K562 (cell line): ENCODE measurements around the gene PRM3. TPM values are rescaled to one million over a fixed set of nuclear protein-coding genes. Genes with fewer than 3 reads are reported as not detected.
A peak's percentile ranks its signal among the peaks of the same experiment; 100 is the strongest.

Source experiments
- ATAC-seq: fragments of 200-7000 bp; cut with Tn5 transposase; 3 replicates; pipeline ENCODE4 v1.9.1; 2020; ENCODE audit warnings: moderate library complexity
- BruUV-seq: library from RNA; stranded (reverse); fragments of 400-500 nt; replicated peaks from 2 replicates; lab custom pipeline; 2021; lab: Mats Ljungman, UMichigan
- CTCF ChIA-PET: fragments of 300-600 bp; formaldehyde crosslinking; extraction: SDS; loops from one replicate; lab custom pipeline; 2021; ENCODE audit warnings: low intra/inter-chr PET ratio; lab: Yijun Ruan, JAX
- POLR2A ChIA-PET: fragments of 300-600, 350-650 bp; sonication (Branson Sonifier 250); formaldehyde crosslinking; extraction: SDS; loops from one replicate; lab custom pipeline; 2021; ENCODE audit warnings: antibody characterized with exemption, inconsistent platforms; lab: Yijun Ruan, JAX
- DNase-seq, 4 experiments: peaks; one replicate each; pipeline versions ENCODE4 v3.0.0 to v3.0.0-alpha.2; 2011 to 2018; ENCODE audit warnings: low spot score in 3 of 4, mixed read lengths in 3 of 4; ENCODE audit errors: extremely low read depth in 1 of 4
- FAIRE-seq: peaks from 2 replicates; lab custom pipeline; 2011; peaks lifted over from hg19 to GRCh38; lab: Jason Lieb, UNC
- H2AFZ ChIP-seq: 2 replicates; pipeline ENCODE4 v1.6.0; 2011; ENCODE audit warnings: low read depth, low read length, control low read depth, inconsistent platforms
- H3K27ac ChIP-seq: fragments of 200-600 bp; 3 replicates; pipeline ENCODE4 v1.8.0; 2011; ENCODE audit warnings: low read depth, mild to moderate bottlenecking, control low read depth, inconsistent platforms, low read length, moderate library complexity, mixed read lengths; ENCODE audit errors: extremely low read depth
- H3K27me3 ChIP-seq, 2 experiments: fragments of 300-600 bp in 1 of 2; 2 replicates in 1 of 2; 3 replicates in 1 of 2; pipeline versions ENCODE4 v1.6.0 to v1.8.0; 2011; ENCODE audit warnings: inconsistent platforms in 2 of 2, low read length in 2 of 2, mild to moderate bottlenecking in 1 of 2, mixed read lengths in 1 of 2, moderate library complexity in 1 of 2; ENCODE audit not compliant: control insufficient read depth in 2 of 2, insufficient read depth in 2 of 2
- H3K36me3 ChIP-seq: fragments of 300-600 bp; 3 replicates; pipeline ENCODE4 v1.8.0; 2011; ENCODE audit warnings: mild to moderate bottlenecking, low read length, inconsistent platforms; ENCODE audit not compliant: control insufficient read depth, insufficient read depth
- H3K4me1 ChIP-seq, 2 experiments: fragments of 200-600 bp in 1 of 2; replicated peaks in 1 of 2; 2 replicates in 1 of 2; 3 replicates in 1 of 2; pipeline versions ENCODE4 v1.5.1 to v1.8.0; 2011; ENCODE audit warnings: inconsistent platforms in 2 of 2, low read length in 2 of 2, mild to moderate bottlenecking in 1 of 2, mixed read lengths in 1 of 2, moderate library complexity in 1 of 2; ENCODE audit not compliant: control insufficient read depth in 2 of 2, insufficient read depth in 2 of 2
- H3K4me2 ChIP-seq: 2 replicates; pipeline ENCODE4 v1.6.1; 2011; ENCODE audit warnings: low read length, control low read depth, inconsistent platforms, mixed read lengths; ENCODE audit not compliant: insufficient read depth
- H3K4me3 ChIP-seq: fragments of 200-600 bp; sonication (generic), shearing (Covaris generic); 2 replicates; pipeline ENCODE4 v1.5.1; 2016; ENCODE audit warnings: control low read depth, inconsistent platforms
- H3K79me2 ChIP-seq: fragments of 200-600 bp; 3 replicates; pipeline ENCODE4 v1.8.0; 2011; ENCODE audit warnings: low read length, inconsistent platforms; ENCODE audit not compliant: control insufficient read depth, insufficient read depth
- H3K9ac ChIP-seq, 2 experiments: 2 replicates each; pipeline versions ENCODE4 v1.6.0 to v1.6.1; 2011; ENCODE audit warnings: low read depth in 2 of 2, low read length in 2 of 2, control low read depth in 1 of 2, inconsistent platforms in 1 of 2, mild to moderate bottlenecking in 1 of 2, mixed read lengths in 1 of 2; ENCODE audit not compliant: insufficient read depth in 1 of 2
- H3K9me1 ChIP-seq: one replicate; pipeline ENCODE4 v1.6.0; 2011; ENCODE audit warnings: inconsistent platforms, mild to moderate bottlenecking, low read length, moderate library complexity; ENCODE audit not compliant: control insufficient read depth, insufficient read depth
- H3K9me3 ChIP-seq: replicated peaks from 2 replicates; pipeline ENCODE4 v1.5.1; 2011; ENCODE audit warnings: low read depth, low read length, inconsistent platforms; ENCODE audit not compliant: control insufficient read depth, insufficient read depth
- H4K20me1 ChIP-seq: replicated peaks from 2 replicates; pipeline ENCODE4 v1.6.1; 2011; ENCODE audit warnings: low read length, inconsistent platforms, mixed read lengths; ENCODE audit not compliant: control insufficient read depth, insufficient read depth
- BCOR ChIP-seq: fragments of 450-650 bp; IDR thresholded peaks from 2 replicates; pipeline ENCODE4 v1.6.1; 2016
- CBX1 ChIP-seq: sonication (generic); IDR thresholded peaks from 2 replicates; pipeline ENCODE4 v1.6.1; 2016; ENCODE audit warnings: antibody characterized with exemption, low read depth, mild to moderate bottlenecking
- HDAC6 ChIP-seq: IDR thresholded peaks from 2 replicates; pipeline ENCODE4 v1.6.1; 2012; ENCODE audit warnings: low read depth, mild to moderate bottlenecking, control low read depth, inconsistent platforms, low read length, moderate library complexity
- KDM1A ChIP-seq, 2 experiments: fragments of 450-650 bp; IDR thresholded peaks; 2 replicates each; pipeline ENCODE4 v1.6.1; 2016; ENCODE audit warnings: mild to moderate bottlenecking in 2 of 2
- MCM2 ChIP-seq: fragments of 450-650 bp; IDR thresholded peaks from 2 replicates; pipeline ENCODE4 v1.6.1; 2017; ENCODE audit warnings: low read depth, mild to moderate bottlenecking
- RBM25 ChIP-seq: fragments of 200-400 bp; formaldehyde crosslinking; IDR thresholded peaks from 2 replicates; pipeline ENCODE4 v1.6.1; 2018; ENCODE audit warnings: low read length, low read depth, moderate library complexity; ENCODE audit not compliant: severe bottlenecking
- SMARCC2 ChIP-seq: fragments of 450-650 bp; IDR thresholded peaks from 2 replicates; pipeline ENCODE4 v1.6.1; 2017; ENCODE audit warnings: antibody characterized with exemption, moderate library complexity, mild to moderate bottlenecking, low read depth
- SMARCE1 ChIP-seq: fragments of 450-650 bp; IDR thresholded peaks from 2 replicates; pipeline ENCODE4 v1.7.1; 2016; ENCODE audit warnings: mild to moderate bottlenecking
- SOX6 ChIP-seq: fragments of 450-650 bp; IDR thresholded peaks from 2 replicates; pipeline ENCODE4 v1.6.1; 2014; ENCODE audit warnings: mild to moderate bottlenecking
- STAT5A ChIP-seq: IDR thresholded peaks from 2 replicates; pipeline ENCODE4 v1.6.1; 2012; ENCODE audit warnings: low read length, inconsistent platforms, borderline replicate concordance
- TSC22D4 ChIP-seq: fragments of 450-650 bp; IDR thresholded peaks from 2 replicates; pipeline ENCODE4 v1.6.1; 2016; ENCODE audit warnings: missing genetic modification characterization, missing biosample characterization, control low read depth
- ZNF134 ChIP-seq: fragments of 250-450 bp; sonication (Bioruptor Pico); conservative IDR thresholded peaks from 2 replicates; pipeline ENCODE4 v1.4.0; 2020
- WGBS: fragments of 100-300 bp; shearing (Covaris generic); methylation state at CpG from one replicate; pipeline ENCODE4 v1.1.6; 2016; ENCODE audit warnings: low coverage, mixed read lengths; ENCODE audit not compliant: insufficient coverage; ENCODE audit errors: missing lambda C conversion rate; 5-methylcytosine and 5-hydroxymethylcytosine counted together
- in situ Hi-C: fragments of 300-500 bp; cut with MboI; formaldehyde crosslinking; loops from 4 replicates; pipeline ENCODE4 v1.15.0; 2018; ENCODE audit warnings: inconsistent platforms, mixed read lengths
- intact Hi-C: fragments of 100-400 bp; cut with micrococcal nuclease; formaldehyde crosslinking; loops from 2 replicates; pipeline ENCODE4 v1.14.2; 2022
- polyA plus RNA-seq, 8 experiments: library from polyadenylated mRNA; depleted of rRNA in 4 of 8; stranded (reverse) in 5 of 8; unstranded in 3 of 8; fragments of >200 nt; fragmentation: Nextera tagmentation in 2 of 8; fragmentation: Illumina TruSeq in 1 of 8; extraction: Ambion mirVana in 2 of 8; extraction: Trizol in 1 of 8; gene quantifications; 2 replicates each; pipeline versions ENCODE4 v1.2.1 to v1.2.3, GENCODE V29; 2011 to 2014; ENCODE audit warnings: inconsistent platforms in 1 of 8, missing spikeins in 1 of 8
- total RNA-seq, 7 experiments: library from RNA; depleted of rRNA in 6 of 7; stranded (reverse); fragments of >200 nt in 6 of 7; fragmentation: Illumina TruSeq in 2 of 7; extraction: Trizol in 2 of 7; gene quantifications; 2 replicates each; pipeline versions ENCODE4 v1.2.1 to v1.2.3, GENCODE V29; 2011 to 2021; ENCODE audit warnings: low replicate concordance in 1 of 7
- TF ChIP-seq, protein P1 (sequence below): fragments of 450-650 bp; IDR thresholded peaks from 2 replicates; pipeline ENCODE4 v1.6.1; 2018; ENCODE audit warnings: mild to moderate bottlenecking, low read depth; ENCODE audit not compliant: partially characterized antibody
- TF ChIP-seq, protein P2 (sequence below): sonication (generic); formaldehyde crosslinking; IDR thresholded peaks from 2 replicates; pipeline ENCODE4 v1.8.1; 2023; ENCODE audit warnings: mild to moderate bottlenecking, missing genetic modification reagents, moderate library complexity
- TF ChIP-seq, protein P3 (sequence below): fragments of 450-650 bp; IDR thresholded peaks from 2 replicates; pipeline ENCODE4 v1.7.0; 2016; ENCODE audit warnings: borderline replicate concordance

Gene PRM3
- total and polyA plus RNA-seq, 9 of the 15 experiments (the other 6 are each of a cell fraction or from before 2014, with no cell fraction given): not detected

DNA sequence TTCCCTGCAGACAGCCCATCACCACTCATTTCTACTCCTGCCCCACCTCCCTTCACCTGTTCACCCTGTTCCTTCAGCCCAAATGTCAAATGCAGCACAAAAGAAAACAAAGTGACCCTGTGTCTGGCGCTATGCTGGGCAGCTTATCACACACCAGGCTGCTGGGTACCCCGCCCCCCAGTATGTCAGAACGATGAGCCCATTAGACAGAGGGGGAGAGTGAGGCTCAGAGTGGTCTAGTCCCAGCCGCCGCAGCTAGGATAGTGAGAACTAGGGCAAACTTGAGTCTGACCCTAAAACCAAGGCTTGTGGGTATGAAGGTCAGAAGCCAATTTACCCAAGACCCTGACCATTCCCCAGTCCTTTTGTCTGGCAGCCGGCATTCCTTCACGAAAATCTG is 8.3 kb downstream of the PRM3 start:
- Histone ChIP-seq H3K79me2 (no peaks in the 10 kb centered on the region), H3K36me3 (no peaks in the 10 kb centered on the region), H3K4me2 (no peak overlapping the region), H3K9me3 (no peaks in the 10 kb centered on the region; the same call in 1 of the 2 replicates), H3K27ac (no peak overlapping the region), H3K9me1 (no peaks in the 10 kb centered on the region), H3K4me3 (no peak overlapping the region), H4K20me1 (0 out of 2 replicates have a peak, but pooled peaks cover 1% of the 10 kb centered on the region), H3K27me3 (peaks cover 7 to 40% of the 10 kb centered on the region in 2 experiments; a peak in 4 of 5 replicates), H2AFZ (no peak overlapping the region), H3K9ac (no peak overlapping the region), H3K4me1 (peaks cover 0 to 6% of the 10 kb centered on the region in 2 experiments; a peak in 2 of 5 replicates)
- FAIRE-seq (no peak), DNase-seq (no peak), ATAC-seq (no peak)
- no TSS peak for BruUV-seq
- in situ Hi-C loops (no loop called here), intact Hi-C loops (no loop called here)
- WGBS: 14% methylated on average over 7 of the region's 7 CpGs
- TF ChIP-seq MCM2 (no peak), CBX1 (0 out of 2 replicates have a peak, but pooled peaks have one; percentile 37), RBM25 (peak; percentile 91), SMARCE1 (no peak), SOX6 (no peak), ZNF134 (no peak), BCOR (peak; percentile 43; the same call in 1 of the 2 replicates), HDAC6 (no peak), STAT5A (no peak), SMARCC2 (no peak), KDM1A (IDR thresholded peaks at IDR 0.05) (peak; percentile 26 to 37; a peak in 2 of 4 replicates), TSC22D4 (tag) (no peak)
- TF ChIP-seq, protein P1, sequence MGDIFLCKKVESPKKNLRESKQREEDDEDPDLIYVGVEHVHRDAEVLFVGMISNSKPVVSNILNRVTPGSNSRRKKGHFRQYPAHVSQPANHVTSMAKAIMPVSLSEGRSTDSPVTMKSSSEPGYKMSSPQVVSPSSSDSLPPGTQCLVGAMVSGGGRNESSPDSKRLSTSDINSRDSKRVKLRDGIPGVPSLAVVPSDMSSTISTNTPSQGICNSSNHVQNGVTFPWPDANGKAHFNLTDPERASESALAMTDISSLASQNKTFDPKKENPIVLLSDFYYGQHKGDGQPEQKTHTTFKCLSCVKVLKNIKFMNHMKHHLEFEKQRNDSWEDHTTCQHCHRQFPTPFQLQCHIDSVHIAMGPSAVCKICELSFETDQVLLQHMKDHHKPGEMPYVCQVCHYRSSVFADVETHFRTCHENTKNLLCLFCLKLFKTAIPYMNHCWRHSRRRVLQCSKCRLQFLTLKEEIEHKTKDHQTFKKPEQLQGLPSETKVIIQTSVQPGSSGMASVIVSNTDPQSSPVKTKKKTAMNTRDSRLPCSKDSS: no peak
- TF ChIP-seq, protein P2, sequence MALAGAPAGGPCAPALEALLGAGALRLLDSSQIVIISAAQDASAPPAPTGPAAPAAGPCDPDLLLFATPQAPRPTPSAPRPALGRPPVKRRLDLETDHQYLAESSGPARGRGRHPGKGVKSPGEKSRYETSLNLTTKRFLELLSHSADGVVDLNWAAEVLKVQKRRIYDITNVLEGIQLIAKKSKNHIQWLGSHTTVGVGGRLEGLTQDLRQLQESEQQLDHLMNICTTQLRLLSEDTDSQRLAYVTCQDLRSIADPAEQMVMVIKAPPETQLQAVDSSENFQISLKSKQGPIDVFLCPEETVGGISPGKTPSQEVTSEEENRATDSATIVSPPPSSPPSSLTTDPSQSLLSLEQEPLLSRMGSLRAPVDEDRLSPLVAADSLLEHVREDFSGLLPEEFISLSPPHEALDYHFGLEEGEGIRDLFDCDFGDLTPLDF (CRISPR knock-in tag): no peak
- TF ChIP-seq, protein P3, sequence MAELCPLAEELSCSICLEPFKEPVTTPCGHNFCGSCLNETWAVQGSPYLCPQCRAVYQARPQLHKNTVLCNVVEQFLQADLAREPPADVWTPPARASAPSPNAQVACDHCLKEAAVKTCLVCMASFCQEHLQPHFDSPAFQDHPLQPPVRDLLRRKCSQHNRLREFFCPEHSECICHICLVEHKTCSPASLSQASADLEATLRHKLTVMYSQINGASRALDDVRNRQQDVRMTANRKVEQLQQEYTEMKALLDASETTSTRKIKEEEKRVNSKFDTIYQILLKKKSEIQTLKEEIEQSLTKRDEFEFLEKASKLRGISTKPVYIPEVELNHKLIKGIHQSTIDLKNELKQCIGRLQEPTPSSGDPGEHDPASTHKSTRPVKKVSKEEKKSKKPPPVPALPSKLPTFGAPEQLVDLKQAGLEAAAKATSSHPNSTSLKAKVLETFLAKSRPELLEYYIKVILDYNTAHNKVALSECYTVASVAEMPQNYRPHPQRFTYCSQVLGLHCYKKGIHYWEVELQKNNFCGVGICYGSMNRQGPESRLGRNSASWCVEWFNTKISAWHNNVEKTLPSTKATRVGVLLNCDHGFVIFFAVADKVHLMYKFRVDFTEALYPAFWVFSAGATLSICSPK: no peak
- ChIA-PET CTCF (no interaction called here), POLR2A (interaction anchor here (2.2 kb wide), 1 partner anchor 9 kb away, joined by 6 read pairs; the partner anchor contains the start of gene SOCS1)
